Stimulated activated CD8-positive, alpha-beta memory T cell treated with anti-CD3 and anti-CD28 coated beads, Interleukin-7, amount 100 ng/mL, for 1 hour (primary cell): ENCODE measurements around the gene ABL2.
"Not testable (repeated sequence)": the region's sequence is repeated elsewhere in the genome, so short reads cannot be mapped to it uniquely, and the experiment has no call there.

ENCODE experiments used
- DNase-seq, 2 donors: peaks; one replicate each; pipeline ENCODE4 v3.0.0-alpha.2; 2020; ENCODE audit warnings: low read depth in 2 of 2

ABL2 gene

DNA sequence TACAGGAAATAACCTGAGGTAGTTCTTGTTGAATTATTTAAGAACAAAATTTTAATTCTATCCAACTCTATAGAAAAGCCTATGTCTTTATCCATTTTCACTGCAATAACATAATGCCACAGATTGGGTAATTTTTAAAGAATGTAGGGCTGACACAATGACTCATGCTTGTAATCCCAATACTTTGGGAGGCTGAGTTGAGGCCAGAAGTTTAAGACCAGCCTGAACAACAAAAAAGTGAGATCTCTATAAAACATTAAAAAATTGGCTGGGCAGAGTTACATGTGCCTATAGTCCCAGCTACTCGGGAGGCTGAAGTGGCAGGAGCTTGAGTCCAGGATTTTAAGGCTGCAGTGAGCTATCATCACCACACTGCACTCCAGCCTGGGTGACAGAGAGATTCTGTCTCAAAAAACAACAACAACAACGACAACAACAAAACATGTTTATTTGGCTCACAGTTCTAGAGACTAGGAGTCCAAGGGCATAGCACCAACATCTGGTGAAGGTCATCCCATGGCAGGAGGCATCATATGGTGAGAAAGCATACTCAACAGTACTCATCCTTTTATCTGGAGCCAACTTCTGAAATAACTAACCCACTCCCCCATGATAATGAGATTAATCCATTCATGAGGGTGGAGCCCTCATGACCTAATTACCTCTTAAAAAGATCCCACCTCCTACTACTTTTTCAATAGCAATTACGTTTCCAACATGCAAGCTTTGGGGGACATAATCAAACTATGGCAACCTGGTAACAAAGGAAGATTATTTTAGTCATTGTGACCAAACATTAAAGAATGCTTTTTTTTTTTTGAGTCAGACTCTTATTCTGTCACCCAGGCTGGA, 59.6 kb downstream of the ABL2 start:
- no peak for DNase-seq

DNA sequence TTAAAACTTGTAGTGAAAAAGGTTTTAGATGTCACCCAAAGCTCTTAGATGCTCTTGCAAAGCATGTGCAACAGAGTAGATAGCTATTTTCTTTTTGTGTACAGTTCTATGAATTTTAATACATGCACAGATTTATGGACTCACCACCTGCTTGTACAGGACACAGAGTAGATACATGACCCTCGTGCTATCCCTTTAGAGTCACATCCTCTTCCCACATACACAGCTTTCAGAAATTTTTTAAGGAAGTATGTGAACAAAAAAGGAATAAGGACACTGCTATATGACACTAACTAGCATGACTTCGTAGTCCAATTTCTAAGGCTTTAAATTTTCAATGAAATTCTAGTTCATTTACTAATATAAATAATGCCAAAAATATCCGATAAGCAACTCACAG, 60.9 kb downstream of the ABL2 start:
- no peak for DNase-seq

DNA sequence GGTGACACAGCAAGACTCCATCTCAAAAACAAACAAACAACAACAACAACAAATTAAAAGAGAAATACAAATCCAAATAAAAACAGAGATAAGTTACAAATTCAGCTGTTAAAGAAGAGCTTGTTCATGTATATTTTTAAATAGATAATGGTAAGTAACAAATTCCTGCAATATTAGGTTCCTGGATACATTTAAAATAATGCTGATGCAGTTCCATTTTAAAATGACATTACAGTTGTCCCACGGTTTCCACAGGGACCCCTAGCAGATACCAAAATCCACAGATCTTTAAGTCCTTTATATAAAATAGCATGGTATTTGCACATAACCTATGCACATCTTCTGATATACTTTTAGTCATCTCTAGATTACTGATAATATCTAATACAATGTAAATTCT, 61.5 kb downstream of the ABL2 start:
- DNase-seq, result no peak

DNA sequence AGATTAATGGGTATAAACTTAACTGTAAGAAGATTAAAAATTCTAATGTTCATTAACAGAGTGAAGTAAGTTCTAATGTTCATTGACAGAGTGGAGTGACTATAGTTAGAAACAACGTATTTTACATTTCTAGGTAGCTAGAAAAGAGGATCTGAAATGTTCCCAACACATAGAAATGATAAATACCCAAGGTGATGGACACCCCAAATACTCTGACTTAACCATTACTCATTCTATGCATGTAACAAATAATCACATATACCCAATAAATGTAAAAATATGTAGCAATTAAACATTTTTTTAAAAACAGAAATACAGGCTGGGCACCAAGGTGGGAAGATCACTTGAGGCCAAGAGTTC, 62.1 kb downstream of the ABL2 start:
- no peak for DNase-seq

DNA sequence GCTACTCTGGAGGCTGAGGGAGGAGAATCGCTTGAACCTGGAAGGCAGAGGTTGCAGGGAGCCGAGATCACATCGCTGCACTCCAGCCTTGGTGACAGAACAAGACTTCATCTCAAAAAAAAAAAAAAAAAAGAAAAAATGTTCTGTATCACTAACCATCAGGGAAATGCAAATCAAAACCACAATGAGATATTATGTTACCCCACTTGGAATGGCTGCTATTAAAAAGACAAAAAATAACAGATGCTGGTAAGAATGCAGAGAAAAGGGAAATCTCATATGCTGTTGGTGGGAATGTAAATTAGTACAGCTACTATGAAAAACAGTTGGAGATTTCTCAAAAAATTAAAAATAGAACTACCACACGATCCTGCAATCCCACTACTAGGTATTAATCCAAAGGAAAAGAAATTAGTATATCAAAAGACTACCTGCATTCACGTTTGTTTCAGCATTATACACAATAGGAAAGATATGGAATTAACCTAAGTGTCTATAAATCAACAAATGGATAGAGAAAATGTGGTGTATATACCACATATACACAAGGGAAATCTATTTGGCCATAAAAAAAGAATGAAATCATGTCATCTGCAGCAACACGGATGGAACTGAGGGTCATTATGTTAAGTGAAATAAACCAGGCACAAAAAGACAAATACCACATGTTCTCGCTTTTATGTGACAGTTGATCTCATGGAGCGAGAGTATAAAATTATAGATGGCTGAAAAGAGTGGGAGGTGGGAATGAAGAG, 62.6 kb downstream of the ABL2 start:
- no peak for DNase-seq

DNA sequence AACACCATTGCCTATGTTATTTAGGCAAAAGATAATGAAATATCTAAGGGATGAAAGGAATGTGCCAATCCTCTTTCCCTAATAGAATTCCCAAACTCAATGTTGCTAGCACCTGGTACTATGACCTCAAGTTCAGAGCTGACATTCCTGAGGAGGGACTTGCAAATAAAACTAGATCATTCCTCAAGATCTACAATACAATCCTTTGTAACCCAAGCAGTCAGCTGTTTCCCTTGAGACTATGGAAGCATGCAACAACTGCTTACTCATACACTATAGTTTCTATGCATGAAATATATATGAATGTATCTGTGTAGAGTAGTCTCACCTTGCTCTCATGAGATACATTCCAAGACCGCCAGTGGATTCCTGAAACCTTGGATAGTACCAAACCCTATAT, 65.0 kb downstream of the ABL2 start:
- no peak for DNase-seq

DNA sequence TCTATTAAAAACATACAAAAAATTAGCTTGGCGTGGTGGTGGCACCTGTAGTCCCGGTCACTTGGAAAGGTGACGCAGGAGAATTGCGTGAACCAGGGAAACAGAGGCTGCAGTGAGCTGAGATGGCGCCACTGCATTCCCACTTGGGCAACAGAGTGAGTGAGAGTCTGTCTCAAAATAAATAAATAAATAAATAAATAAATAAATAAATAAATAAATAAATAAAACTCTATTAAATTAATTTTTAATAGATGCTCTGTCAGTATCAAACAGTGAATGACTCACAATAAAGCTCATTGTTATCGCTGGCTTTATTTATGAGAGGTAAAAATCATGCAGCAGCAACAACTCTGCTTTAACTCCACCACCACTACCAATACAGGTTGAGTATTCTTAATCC, 72.8 kb downstream of the ABL2 start:
- no peak for DNase-seq

DNA sequence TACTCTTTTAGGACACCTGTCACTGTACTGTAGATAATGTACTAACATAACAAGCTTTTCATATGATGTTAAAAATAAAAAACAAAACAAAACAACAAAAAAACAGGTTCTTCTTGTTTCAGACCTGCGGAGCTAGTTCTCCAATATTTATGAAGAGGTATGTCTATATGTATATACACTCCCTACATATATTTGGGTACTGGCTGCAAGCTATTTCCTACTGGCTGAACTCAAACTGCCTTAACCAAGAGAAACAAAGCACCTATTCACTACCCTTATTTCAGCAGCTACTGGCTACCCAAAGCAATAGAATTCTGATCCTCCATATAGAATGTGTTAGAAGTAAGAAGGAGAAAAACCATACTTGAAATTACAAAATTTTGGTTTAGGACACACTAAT, 73.5 kb downstream of the ABL2 start:
- no peak for DNase-seq

DNA sequence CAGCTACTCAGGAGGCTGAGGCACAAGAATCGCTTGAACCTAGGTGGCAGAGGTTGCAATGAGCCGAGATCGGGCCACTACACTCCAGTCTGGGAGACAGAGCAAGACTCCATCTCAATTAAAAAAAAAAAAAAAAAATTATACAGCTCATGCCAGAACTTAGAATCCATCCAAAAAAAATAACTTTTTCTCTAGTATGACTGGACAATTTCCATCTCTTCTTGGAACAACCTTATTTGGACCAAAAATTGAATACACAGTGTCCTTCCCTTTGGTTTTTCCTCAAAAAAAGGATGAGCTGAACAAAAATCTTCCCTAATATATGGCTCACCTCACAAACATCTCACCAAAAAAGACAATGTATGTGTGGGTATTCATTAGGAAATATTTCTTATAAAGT, 73.9 kb downstream of the ABL2 start:
- DNase-seq, result no peak

DNA sequence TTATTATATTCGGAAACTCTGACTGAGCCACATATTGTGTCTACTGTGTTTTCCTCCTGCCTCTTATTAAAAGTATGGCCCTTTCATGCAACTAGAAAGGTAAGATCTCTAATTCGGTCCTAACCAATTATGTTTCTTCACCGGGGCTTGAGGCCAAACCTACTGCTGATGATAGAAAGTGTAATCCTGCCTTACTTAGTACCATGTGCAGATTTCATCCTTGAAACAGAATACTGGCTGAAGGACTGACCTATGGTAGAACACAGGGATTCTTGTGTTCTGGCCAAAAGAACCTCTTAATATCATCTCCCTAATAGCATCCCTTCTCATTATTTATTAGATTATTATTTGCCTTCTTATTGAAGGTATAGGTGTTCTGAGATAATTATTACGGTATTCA, 75.0 kb downstream of the ABL2 start:
- DNase-seq, result no peak

DNA sequence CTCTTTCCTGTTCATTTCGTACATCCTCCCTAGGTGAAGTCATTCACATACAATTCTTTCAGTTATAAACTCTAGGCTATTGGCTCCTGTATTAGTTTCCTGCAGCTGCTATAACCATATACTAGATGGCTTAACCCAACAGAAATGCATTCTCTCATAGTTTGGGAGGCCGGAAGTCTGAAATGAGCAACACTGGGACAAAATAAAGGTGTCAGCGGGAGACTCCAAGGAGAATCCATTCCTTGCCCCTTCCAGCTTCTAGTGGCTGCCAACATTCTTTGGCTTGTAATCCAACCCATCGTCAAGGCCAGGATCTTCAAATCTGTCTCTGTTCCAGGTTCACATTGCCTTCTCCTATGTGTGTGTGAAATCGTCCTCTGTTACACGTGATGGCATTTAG, 76.3 kb downstream of the ABL2 start:
- DNase-seq, result no peak

DNA sequence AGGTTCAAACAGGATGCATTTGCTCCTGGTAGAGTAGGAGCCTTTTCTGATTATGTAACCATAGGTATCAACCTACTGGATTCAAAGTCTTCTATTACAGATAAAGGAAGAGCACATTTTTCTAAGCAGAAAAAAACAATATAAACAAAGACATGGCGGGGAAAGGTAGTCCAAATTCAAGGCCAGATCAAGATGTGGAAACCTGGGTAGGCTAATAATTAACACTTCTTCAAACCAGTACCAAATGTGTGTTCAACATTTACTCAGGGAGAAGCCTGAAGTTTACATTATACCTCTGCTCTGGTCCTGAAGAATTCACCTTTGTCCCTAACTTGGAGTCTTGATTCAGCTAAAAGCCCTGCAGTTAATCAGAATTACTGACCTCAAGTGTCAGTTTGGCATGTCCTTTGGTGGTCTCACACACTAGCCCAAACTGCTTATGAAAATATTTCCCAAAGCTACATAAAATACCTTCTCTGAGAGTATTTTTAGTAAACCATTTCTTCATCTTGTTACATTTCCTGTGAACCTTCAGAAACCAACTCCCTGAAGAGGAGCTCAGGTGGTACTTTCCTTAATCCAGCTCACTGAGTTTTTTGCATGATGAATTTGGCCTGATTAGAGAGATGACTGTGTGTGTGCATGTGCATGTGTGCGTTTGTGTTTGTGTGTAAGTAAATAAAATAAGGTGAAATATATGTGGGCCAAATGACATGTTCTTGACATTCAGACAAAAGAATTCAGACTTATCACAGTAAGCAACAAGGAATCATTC, 77.4 kb downstream of the ABL2 start:
- no peak for DNase-seq

DNA sequence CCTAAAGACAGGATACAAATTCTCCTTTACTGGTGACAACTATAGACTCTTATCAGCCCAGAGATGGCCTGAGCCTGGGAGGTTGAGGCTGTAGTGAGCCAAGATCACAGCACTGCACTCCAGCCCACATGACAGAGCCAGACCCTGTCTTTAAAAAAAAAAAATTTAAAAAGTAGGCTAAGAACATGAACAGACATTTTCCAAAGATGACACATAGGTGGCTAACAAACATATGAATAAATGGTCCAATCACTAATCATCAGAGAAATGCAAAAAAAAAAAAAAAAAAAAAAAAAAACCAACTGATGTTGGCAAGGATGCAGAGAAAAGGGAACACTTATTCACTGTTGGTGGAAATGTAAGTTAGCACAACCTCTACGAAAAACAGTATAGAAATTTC, 82.6 kb downstream of the ABL2 start:
- no peak for DNase-seq

DNA sequence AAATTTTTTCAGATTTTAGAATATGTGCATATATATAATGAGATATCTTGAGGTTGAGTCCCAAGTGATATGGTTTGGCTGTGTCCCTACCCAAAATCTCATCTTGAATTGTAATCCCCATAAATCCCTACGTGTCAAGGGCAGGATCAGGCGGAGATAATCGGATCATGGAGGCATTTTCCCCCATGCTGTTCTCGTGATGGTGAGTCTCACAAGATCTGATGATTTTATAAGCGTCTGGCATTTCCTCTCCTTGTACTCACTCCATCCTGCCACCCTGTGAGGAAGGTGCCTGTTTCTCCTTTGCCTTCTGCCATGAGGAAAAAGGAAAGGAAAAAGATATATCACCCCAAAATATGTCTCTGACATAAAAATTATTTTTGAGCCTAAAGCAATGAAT, 83.0 kb downstream of the ABL2 start:
- no peak for DNase-seq

DNA sequence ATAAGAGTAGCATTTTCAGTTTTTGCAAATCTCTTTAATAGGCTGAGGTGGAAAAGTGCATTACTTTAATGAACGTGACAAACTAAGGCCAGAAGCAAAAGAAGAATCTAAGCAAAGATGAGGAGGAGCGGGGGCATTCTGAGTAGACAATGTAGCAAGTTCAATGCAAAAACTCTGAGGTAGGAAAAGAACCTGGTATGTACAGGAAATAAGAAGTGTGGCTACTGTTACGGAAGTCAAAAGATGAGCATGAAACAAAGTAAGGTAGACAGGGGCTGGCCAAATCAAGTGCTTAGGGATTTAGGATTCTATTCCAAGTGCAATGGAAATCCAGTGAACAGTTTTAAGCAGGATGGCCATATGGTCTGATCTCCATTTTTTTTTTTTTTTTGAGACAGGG, 84.0 kb downstream of the ABL2 start:
- DNase-seq, result no peak

DNA sequence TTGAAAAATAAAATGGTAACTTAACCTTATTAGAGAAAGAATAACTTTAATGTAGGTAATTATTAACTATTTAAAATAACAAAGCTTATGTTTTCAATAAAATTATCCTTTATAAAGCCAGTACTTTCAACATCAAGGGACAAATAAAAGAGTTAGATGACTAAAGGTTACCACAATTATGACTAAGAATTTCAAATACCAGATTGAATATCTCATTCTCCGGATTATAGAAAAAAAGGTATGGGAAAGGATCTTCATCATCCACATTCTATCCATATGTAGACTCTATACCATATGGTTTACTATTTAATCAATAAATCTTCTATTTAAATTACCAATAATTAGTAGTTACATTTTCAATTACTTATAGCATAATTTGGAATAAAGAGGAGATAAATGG, 84.9 kb downstream of the ABL2 start:
- DNase-seq, result no peak

DNA sequence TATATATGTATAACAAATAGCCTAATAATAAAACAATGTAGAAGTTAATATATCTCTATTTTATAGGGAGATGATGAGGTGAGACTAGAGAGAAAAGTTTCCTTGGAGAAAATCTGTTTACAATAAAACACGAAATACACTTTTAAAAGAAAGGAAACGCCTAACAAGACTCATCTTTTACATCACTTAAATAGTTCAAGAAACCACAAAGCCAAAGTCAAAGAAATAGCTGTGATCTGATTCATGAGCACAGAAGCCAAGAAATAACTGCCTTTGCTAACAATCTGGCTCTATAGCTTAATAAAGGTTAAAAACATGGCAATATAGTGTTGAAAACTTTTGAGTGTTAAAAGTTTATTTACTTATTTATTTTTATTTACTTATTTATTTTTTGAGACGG, 86.2 kb downstream of the ABL2 start:
- no peak for DNase-seq

DNA sequence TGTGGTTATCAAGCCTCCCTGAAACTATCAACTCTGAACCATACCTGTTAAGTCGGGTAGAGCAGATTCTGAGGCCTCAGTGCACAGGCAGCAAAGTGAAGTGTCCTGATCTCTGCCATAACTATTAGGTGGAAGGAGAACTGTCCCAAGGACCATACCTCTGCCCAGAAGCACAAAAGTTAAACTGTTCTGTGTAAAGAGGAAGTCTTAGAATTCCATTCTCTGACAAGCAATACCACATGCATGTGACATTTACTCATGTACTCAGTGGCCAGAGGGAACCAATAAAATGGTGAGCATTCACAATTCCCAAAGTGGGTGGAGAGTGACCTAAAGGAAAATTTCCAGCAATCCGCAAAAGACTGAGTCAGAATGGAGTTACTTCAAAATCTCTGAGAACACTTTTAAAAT, 86.6 kb downstream of the ABL2 start:
- DNase-seq, result no peak

DNA sequence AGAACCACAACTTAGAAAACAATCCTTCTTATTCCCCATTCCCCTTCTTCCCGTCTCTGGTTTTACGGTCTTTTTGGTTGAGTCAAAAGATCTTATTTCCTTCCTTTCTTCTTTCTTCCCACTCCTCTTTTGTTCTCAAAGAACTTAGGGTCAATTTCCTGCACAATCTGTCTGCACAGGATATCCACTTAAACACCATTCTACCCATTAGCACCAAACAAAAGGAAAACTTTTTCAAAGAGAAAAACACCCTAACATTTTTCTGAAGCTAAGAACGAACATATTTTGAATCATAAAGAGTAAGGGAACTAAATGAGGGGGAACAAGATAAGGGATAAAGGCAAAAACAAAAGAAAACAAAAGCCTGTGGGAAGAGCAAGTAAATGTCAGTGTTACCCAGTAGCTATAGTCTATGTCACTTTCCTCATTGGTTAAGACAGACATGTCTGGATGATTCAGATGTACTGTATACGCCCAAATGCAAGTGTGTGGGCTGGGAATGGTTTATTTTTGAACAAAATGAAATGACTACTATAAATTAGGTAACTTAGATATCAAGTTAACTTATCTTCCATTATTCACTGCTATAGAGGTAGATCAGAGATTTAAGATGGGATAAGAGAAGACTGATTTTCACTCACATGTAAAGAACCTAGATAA, 87.8 kb downstream of the ABL2 start:
- no peak for DNase-seq

DNA sequence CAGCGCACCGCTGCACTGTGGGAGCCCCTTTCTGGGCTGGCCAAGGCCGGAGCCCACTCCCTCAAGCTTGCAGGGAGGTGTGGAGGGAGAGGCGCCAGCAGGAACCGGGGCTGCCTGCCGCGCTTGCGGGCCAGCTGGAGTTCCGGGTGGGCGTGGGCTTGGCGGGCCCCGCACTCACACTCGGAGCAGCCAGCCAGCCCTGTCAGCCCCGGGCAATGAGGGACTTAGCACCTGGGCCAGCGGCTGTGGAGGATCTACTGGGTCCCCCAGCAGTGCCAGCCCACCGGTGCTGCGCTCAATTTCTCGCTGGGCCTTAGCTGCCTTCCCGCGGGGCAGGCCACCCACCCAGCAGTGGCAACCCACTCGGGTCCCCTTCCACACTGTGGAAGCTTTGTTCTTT, 90.7 kb downstream of the ABL2 start:
- DNase-seq, result not testable (repeated sequence)

DNA sequence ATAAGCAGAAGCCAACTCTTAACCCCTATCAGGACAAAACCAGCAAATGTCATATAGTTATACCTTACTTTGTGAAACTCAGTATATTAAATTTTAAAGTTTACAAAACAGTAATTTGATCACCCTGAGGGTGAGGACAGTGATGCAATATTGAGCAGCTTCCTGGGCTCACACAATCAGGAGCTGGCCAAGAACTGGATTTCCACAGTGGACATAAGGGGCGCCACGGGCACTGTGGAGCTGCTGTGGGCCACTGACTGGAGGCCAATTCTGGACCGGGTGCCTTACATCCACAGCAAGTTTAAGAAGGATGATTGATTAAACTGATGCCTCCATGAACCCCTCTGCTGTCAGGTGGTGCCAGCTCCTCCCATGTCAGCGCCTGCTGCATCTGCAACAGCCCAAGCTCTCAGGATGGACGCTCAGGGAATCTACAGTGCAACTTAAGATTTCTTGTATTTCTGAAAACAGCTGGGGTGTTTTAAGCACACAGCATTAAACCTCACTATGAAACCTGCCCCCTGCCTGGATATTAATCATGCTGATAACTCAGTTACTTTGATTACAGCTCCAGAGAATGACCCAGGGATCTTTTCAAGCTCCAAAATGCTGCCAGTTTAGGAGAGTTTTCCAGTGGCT, 91.7 kb downstream of the ABL2 start:
- no peak for DNase-seq

DNA sequence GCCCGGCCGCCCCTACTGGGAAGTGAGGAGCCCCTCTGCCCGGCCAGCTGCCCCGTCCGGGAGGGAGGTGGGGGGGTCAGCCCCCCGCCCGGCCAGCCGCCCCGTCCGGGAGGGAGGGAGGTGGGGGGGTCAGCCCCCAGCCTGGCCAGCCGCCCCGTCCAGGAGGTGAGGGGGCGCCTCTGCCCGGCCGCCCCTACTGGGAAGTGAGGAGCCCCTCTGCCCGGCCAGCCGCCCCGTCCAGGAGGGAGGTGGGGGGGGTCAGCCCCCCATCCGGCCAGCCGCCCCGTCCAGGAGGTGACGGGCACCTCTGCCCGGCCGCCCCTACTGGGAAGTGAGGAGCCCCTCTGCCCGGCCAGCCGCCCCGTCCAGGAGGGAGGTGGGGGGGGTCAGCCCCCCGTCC, 93.8 kb downstream of the ABL2 start:
- DNase-seq, result not testable (repeated sequence)
